ENCODE measurements around the gene NCOA3. TPM values are rescaled to one million over a fixed set of nuclear protein-coding genes. Genes with fewer than 3 reads are reported as not detected.

Gene NCOA3
- total and polyA plus RNA-seq, 2 of the 8 experiments (the other 6 are each of a cell fraction or from before 2014, with no cell fraction given), result 7.9 to 24.7 TPM

DNA sequence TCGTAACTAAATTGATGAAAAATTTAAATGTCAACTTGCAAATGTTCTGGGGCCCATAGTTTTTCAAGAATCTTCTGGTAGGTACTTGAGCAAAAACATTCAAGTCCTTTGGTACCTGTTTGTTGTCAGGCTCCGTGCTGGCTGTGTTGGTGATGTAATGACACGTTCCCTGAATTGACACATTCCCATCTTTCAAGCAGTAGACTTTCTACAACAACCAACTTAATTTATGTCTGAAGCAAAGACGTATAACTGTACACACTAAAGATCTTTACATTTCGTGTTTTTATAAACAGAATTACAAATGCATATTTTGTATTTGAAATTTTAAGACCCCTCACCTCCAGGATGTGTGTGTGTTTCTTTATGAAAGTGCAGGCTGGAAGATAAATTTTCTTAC, 49.5 kb downstream of the NCOA3 start (continued):
- no peak for TF ChIP-seq RNF2 (IDR thresholded peaks at IDR 0.05; ENCODE audit: borderline replicate concordance, low read depth, low read length, missing control alignments, poor library complexity, severe bottlenecking)
- no peak for TF ChIP-seq RBBP5 (IDR thresholded peaks at IDR 0.05; ENCODE audit: borderline replicate concordance, low read depth, low read length)
- TF ChIP-seq SP1 (IDR thresholded peaks at IDR 0.05; ENCODE audit: low read depth, low read length), result no peak
- TF ChIP-seq TEAD4 (IDR thresholded peaks at IDR 0.05; ENCODE audit: low read depth, low read length), result no peak
- no peak for TF ChIP-seq FOSL1 (IDR thresholded peaks at IDR 0.05; ENCODE audit: insufficient read depth, low read depth, low read length)
- TF ChIP-seq SIRT6 (IDR thresholded peaks at IDR 0.05; ENCODE audit: low read length), result no peak
- no peak for TF ChIP-seq SIN3A (conservative IDR thresholded peaks at IDR 0.05 in 1 of 2, IDR thresholded peaks at IDR 0.05 in 1 of 2; ENCODE audit: low read depth in 1 of 2, low read length in 2 of 2)
- no peak for TF ChIP-seq NRF1 (IDR thresholded peaks at IDR 0.05; ENCODE audit: low read depth, low read length)
- no peak for TF ChIP-seq PHF8 (conservative IDR thresholded peaks at IDR 0.05; ENCODE audit: low read depth, low read length)
- TF ChIP-seq CEBPB (IDR thresholded peaks at IDR 0.05; ENCODE audit: low read depth, low read length), result no peak
- TF ChIP-seq, protein P1, sequence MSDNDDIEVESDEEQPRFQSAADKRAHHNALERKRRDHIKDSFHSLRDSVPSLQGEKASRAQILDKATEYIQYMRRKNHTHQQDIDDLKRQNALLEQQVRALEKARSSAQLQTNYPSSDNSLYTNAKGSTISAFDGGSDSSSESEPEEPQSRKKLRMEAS (IDR thresholded peaks at IDR 0.05), result no peak
- no peak for TF ChIP-seq SAP30 (IDR thresholded peaks at IDR 0.05; ENCODE audit: insufficient read depth, insufficient replicate concordance, low read length)
